GM18870 (cell line): Measurements from ENCODE around the gene CETP.
"Not testable (repeated sequence)": the region's sequence is repeated elsewhere in the genome, so short reads cannot be mapped to it uniquely, and the experiment has no call there.

Experiments
- ATAC-seq: cut with Tn5 transposase; IDR thresholded peaks from one replicate; pipeline ENCODE4 v1.9.1; 2021; ENCODE audit warnings: moderate library complexity; ENCODE audit not compliant: unreplicated experiment

Gene CETP

DNA sequence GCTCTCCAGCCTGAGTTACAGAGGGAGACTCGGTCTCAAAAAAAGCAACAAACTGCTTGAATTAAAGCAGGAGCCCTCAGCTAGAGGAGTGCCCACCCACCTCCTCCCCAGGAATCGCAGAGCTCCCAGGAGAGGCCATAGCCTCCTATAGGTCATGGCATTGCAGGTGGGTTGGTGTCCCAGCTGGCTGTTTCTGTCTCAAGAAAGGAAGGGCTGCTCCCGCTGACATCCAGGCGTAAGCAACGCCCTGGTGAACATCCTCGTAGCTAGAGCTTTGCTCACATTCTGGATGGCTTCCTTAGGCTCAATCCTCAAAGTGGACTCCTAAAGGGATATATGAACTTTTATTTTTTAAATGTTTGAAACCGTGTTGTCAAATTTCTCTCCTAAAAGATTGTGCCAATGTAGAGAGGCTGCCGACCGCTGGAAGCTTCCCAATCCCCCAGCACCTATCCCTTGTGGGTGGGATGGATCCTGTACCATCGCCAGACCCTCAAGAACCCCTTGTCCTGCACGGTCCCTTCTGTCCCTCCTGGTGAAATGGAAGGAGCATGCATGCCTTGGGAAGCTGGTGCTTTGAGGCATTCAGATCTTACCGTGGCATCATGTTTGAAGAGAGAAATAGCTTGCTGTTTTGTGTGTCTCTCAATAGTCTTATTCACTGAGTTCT is 33.5 kb downstream of the CETP start:
- ATAC-seq = no peak

DNA sequence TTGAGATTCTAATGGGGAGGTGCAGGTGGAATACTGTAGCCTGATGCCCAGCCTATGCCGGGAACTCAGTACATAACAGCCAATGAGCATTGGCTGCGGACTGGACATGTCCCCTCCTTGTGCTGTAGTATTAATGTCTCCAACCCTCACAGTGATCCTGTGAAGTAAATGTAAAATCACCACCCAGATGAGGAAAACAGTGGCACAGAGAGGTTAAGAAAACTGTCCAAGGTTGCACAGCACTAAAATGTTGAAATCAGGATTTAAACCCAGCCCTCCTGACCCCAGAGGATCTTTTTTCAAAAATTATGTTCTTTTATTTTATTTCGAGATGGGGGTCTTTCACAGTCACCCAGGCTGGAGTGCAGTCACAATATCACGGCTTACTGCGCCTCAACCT is 35.5 kb downstream of the CETP start:
- ATAC-seq = no peak

DNA sequence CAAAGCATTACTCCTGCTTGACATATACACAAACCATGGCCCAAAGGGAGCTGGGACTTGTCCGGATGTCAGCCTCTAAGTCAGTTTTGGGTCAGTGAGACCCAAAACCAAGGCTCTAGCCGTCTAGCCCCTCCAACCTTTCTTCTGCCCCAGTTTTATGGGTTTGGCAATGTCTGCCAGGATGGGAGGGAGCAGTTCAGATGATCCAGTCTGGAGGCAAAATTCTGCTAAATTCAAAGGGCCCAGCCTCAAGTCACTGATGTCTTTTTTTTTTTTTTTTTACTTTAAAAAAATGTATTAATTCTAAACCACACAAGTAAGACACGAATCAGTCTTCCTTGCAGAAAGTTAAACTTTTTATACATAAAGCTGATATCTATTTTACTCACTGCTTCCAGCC is 36.2 kb downstream of the CETP start:
- no peak for ATAC-seq

DNA sequence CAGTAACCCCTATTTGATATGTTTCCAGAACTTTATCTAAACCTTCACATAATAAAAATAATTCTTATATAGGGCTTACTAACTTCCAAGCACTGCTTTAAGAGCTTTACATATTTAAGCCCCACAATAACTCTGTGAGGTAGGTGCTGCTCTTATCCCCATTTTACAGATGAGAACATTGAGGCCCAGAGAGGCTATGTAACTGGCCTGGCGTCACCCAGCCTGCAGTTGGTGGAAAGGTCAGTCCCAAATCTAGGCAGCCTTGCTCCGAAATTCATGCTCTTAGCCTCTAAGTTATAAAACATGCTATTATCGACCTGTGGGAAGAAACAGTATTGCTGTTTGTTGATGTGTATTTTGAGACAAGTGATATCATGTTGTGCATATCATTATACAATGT is 36.6 kb downstream of the CETP start:
- no peak for ATAC-seq

DNA sequence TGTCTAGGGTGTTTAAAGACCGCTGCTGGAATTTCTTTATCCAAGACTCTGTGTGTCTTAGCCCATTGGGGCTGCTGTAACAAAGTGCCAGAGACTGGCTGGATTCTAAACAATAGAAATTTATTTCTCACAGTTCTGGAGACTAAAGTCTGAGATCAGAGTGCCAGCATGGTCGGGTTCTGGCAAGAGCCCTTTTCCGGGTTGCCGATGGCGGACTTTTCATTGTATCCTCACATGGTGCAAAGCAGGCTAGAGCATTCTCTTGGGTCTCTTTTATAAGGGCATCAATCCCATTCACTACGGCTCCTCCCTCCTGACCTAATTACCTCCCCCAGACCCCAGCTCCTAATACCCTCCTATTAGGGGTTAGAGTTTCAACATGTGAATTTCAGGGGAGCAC is 37.1 kb downstream of the CETP start:
- no peak for ATAC-seq

DNA sequence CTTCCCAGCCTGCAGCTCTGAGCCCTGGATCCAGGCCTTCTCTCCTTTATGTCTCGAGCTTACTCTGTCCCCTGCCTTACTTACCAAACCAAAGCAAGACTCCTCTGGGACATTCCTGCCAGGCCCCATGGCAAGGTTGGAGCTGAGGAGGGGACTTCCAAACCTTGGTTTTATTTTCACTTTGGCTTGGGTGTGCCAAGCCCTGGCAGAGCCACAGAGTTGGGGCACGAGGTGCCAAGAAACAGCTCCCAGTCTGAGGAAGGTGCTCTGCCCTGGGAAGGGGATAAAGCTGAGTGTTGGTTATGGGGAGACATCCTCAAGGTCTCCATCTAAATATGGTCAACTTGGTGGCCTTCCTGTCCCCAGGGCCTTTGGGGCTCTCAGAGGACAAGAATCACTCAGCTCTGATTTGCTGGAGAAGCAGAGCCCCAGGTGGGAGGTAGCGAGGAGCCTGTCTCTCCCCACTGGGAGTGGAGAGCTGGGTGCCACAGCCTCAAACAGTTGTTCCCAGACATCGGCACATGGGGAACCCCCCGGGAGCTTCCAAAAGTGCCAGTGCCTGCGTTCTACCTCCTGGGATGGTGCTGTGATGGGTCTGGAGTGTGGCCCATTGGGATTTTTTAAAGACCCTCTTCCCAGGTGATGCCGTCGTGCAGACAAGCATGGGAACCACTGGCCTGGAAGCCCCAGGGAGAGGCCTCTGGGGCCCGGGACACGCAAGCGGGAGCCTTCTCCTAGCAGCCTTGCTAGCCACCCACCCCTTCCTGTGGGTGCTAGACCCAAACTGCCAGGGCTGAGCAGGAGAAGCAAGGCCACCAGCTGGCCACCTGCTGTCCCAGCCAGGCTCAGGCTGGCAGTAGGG is 37.9 kb downstream of the CETP start:
- no peak for ATAC-seq

DNA sequence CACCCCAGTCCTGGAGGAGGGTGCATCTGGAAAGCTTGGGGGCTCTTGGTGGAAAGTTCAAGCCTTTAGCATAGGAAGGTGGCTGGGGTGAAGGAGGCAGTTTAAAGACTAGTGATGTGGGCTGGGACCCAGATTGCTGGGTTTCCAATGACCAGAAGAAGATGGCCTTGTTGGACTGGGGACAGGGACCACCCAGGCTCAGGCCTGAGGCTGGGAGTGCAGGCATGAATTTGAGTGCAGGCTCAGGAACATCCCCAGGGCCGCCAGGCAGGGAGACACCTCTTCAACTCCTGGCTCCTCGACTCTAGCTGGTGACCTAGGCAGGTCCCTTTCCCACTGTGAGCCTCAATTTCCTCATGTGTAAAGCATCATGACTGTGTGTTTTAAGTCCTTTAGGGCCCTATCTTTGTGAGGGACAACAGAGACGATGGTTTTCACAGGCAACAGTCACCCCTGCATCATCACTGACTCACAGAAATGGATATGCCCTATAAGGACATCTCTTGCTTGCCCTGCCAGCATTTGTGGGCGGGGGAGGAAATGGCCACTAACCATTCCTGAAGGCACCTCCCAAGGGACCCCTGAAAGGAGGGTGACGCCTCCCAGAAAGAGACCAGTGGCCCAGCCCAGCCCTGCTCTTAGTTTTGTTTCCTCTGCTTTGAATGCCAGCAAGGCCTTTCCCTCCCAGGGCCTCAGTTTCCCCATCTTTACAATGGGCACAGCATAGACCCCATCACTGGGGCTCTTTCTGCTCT is 38.7 kb downstream of the CETP start:
- ATAC-seq = no peak

DNA sequence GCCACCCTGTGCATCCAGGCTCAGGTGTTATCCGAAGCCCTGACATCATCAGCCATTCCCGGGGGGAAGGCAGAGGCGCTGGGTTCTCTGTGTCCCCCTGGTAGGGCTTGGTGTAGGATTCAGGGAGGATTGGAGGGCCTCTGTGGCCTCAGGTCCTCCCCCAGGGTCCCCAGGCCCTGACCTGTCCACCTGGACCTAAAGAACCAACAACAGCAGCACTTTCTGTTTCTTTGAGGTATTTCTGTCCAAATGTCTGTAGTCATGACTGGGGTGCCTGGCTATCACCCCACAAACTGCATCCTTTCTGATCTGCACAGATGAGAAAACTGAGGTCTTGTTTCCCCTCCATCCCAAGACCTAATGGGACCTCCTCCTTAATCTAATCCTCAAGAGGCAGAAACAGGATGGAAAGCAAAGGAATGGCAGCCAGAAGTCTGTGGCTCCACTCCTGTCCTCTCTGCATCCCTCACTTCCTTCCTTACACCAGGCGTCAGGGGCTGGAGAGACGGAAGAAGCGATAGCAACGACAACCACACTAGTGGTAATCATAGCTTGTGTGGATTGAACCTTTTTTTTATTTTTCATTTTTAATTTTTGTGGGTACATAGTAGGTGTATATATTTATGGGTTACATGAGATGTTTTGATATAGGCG is 39.4 kb downstream of the CETP start:
- ATAC-seq = no peak

DNA sequence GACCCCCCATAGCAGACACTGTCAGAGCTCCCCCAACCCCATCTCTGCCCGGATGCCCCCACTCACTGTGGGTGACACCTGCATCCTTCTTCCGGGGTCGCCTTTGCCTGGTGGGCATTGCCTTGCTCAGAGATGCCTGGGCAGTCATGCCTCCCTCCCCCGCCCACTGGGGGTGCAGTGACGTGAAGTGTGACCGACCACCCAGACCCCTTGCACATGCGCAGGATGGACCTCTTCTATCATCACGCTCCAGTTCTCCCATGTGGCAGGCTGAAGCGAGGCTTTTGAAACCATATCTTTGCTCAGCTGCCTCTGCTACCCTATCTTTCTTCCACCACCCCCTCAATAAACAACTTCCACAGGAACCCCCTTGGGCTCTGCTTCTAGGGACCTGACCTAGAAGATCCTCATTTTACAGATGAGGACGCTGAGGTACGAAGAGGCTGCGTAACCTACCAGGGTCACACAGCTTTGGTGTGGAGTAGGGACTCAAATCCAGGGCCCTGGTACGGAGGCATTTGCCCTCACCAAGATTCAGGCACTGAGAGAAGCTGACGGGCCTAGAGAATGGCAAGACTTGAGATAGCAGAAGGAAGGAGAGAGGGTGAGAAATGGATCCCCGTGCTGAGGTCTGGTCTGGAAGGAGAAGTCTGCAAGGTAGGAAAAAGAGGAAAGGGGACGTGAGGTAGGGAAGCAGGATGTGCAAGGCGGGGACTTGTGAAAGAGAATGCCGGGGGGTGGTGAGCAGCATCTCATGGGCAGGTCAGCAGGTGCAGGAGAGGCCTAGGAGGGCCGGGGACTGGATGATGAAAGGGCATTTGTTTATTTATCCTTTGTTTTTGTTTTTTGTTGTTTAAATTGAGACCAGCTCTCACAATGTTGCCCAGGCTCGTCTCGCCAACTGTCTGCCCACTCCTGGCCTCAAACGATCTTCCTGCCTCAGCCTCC is 42.0 kb downstream of the CETP start:
- ATAC-seq = no peak

DNA sequence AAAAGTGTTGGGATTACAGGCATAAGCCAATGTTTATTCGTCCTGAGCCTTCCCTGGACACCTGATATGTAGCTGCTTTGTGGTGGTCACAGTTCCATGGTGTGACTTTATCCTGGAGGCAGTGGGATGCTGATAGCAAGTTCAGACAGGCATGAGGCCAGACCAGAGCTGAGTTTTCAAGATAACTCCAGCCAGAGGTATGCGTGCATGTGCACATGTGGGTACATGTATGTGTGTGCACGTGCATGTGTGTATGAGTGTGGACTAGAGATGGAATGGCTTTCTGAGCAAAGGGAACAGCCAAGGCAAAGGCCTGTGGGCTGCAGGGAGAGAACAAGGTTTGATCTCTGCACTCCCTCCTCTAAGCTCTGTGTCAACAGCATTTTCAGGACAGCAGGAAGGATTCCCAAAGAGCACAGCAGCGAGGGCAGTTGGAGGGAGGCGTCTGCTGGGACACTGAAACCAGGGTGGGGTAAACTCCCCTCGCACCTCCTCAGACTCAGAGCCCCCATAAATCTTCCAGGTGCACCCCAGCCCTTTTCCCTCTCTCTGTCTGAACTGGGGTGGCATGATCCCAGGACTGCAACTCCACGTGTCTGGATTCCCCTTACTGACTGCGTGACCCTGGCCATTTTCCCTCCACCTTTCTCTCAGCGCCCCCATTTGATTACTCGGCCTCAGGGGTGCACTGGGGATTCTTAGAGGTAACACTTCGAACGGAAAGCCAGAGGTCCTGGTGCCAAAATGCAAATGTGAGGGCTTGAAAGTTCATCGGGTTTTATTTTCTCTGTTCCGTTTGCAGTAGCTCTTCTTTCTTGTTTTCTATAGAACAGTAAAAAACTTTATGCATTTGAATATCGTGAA is 42.9 kb downstream of the CETP start:
- no peak for ATAC-seq

DNA sequence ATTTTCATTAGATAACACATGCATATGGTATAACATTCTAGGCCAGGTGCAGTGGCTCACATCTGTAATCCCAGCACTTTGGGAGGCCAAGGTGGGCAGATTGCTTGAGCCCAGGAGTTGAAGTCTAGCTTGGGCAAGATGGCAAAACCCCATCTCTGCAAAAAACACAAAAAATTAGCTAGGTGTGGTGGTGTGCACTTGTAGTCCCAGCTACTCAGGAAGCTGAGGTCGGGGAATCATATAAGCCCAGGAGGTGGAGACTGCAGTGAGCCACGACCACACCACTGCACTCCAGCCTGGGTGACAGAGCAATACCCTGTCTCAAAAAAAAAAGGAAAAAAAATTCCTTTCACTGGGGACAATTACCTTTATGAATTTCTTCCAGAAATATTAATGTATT is 43.8 kb downstream of the CETP start:
- not testable (repeated sequence) for ATAC-seq

DNA sequence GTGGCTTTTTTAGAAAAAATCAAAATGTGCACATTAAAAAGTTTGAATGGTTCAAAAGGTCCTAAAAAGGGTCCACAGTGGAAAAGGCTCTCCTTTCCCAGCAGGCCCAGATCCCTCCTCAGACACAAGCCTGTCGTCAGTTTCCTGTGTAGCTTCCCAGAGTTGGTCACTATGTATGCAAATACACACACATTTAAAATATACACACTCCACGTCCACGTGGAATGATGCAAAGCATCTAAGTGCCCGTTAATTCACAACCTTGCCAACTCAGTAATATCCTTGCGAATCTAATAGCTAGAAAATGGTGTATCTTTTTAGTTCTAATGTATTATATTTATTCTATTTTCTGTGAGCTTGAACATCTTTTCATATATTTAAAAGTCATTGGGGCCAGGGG is 45.3 kb downstream of the CETP start:
- ATAC-seq = no peak

DNA sequence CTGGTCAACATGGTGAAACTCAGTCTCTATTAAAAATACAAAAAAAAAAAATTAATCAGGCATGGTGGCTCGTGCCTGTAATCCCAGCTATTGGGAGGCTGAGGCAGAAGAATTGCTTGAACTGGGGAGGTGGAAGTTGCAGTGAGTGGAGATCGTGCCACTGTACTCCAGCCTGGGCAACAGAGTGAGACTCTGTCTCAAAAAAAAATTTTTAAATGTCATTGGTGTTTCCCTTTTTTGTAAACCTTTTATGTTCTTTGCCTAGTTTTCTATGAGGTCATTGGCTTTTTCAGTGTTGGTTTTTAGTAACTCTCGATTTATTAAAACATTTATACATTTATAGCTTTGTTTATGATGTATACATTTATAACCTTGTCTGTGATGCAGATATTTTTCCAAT is 45.8 kb downstream of the CETP start:
- no peak for ATAC-seq

DNA sequence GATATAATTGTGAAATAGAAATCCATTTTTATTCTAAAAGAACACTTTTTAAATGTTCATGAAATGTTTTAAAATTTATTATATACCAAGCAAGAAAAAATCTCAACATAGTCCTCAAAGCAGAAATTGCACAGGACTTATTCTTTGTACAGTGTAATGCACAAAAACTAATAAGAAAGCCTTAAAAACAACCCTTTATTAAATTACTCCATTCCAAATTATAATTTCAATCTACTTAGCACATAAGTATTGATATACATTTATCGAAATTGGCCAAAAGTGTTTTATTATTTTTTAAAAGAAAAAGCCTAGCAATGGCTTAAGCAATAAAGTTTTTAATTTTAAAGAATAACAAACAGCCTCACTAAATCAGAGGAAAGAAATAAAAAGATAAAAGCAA is 46.7 kb downstream of the CETP start:
- no peak for ATAC-seq

DNA sequence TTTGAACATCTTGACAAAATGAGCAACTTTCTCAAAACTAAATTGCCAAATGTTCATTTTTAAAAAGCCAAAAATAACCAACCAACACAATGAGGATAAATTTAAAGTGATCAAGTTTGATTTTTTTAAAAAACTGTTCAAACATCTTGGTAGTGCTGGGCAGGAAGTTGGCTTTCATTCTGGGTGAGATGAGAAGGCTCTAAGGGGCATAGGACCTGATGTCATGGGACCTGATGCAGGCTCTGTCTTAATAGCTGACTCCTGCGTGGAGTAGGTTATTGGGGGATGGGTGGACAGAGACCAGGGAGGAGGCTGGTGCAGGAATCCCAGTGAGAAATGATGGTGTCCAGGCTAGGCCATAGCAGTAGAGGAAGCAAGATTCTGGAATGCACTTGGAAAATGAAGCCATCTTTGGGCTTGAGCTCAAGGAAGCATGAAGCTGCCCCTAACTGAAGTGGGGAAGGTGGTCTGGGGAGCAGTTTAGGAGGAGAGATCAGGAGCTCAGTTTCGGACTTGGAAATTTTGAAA is 48.0 kb downstream of the CETP start:
- no peak for ATAC-seq

DNA sequence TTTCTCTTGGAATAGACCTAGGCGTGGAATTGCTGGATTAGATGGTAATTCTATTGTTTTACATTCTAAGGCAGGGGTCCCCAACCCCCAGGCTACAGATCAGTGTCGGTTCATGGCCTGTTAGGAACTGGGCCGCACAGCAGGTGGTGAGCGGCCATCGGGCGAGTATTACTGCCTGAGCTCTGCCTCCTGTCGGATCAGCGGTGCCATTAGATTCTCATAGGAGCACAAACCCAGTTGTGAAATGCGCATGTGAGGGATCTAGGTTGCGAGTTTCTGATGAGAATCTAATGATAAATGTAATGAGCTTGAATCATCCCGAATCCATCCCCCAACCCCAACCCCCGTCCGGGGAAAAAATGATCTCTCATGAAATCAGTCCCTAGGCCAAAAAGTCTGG is 50.6 kb downstream of the CETP start:
- ATAC-seq = no peak

DNA sequence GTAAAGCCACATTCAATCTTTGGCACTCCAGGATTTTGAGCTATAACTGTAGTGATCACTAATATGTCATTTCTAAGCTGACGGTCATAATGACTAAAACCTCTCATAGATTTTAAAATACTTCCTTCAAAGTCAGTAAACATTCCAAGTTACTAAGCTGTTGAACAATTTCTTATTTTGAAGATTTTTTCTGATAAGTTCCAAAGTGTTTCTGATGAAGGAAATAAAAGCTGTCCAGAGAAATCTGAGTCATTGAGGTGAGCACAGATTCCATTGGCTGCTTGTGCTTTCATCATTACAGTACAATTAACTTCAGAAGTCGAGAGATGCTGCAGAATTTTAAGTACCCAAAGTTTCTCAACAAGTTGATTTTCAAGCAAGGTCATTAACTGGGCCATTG is 51.5 kb downstream of the CETP start:
- no peak for ATAC-seq

DNA sequence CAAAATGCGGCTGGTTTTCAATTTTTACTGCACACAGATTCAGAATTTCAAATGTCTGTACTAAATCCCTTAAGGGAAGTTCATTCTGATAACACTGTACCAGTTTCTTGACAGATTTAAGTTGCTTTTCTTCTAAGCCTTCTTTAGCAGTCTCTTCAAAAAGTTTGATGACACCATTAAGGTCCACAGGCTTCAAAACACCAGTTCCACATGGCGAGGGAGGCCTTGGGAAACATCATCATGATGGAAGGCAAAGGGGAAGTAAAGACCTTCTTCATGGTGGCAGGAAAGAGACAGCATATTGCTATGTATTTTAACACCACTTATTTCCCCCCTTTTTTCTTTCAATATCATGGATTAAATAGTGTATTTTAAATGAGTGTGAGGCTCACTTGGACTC is 52.2 kb downstream of the CETP start:
- no peak for ATAC-seq

DNA sequence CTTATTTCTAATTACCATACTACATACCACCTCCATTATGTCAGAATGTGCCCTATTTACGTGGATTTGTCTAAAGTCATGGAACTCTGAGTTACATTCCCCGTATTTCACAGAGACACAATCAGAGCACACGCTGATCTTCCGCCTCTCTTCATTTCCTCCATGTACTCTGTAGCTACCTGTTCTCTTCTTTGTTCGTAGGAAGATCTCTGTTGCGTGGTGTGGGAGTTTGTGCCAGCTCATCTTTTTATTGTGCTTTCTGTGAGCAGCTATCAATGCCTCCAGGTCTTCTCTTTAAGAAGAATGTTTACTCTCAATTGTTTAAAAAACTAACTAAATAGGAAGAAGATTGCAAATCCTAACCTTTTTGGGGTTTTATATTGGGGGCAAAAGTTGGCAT is 54.6 kb downstream of the CETP start:
- ATAC-seq = no peak
